K562 (cell line): ENCODE data around the gene TBC1D2B. TPM values are rescaled to one million over a fixed set of nuclear protein-coding genes. Genes with fewer than 3 reads are reported as not detected.

Source experiments
- ATAC-seq: fragments of 200-7000 bp; cut with Tn5 transposase; 3 replicates; pipeline ENCODE4 v1.9.1; 2020; ENCODE audit warnings: moderate library complexity
- BruUV-seq: library from RNA; stranded (reverse); fragments of 400-500 nt; replicated peaks from 2 replicates; lab custom pipeline; 2021; lab: Mats Ljungman, UMichigan
- CTCF ChIA-PET: fragments of 300-600 bp; formaldehyde crosslinking; extraction: SDS; loops from one replicate; lab custom pipeline; 2021; ENCODE audit warnings: low intra/inter-chr PET ratio; lab: Yijun Ruan, JAX
- POLR2A ChIA-PET: fragments of 300-600, 350-650 bp; sonication (Branson Sonifier 250); formaldehyde crosslinking; extraction: SDS; loops from one replicate; lab custom pipeline; 2021; ENCODE audit warnings: antibody characterized with exemption, inconsistent platforms; lab: Yijun Ruan, JAX
- DNase-seq, 4 experiments: peaks; one replicate each; pipeline versions ENCODE4 v3.0.0 to v3.0.0-alpha.2; 2011 to 2018; ENCODE audit warnings: low spot score in 3 of 4, mixed read lengths in 3 of 4; ENCODE audit errors: extremely low read depth in 1 of 4
- FAIRE-seq: peaks from 2 replicates; lab custom pipeline; 2011; peaks lifted over from hg19 to GRCh38; lab: Jason Lieb, UNC
- H2AFZ ChIP-seq: 2 replicates; pipeline ENCODE4 v1.6.0; 2011; ENCODE audit warnings: low read depth, low read length, control low read depth, inconsistent platforms
- H3K27ac ChIP-seq: fragments of 200-600 bp; 3 replicates; pipeline ENCODE4 v1.8.0; 2011; ENCODE audit warnings: low read depth, mild to moderate bottlenecking, control low read depth, inconsistent platforms, low read length, moderate library complexity, mixed read lengths; ENCODE audit errors: extremely low read depth
- H3K27me3 ChIP-seq, 2 experiments: fragments of 300-600 bp in 1 of 2; 2 replicates in 1 of 2; 3 replicates in 1 of 2; pipeline versions ENCODE4 v1.6.0 to v1.8.0; 2011; ENCODE audit warnings: inconsistent platforms in 2 of 2, low read length in 2 of 2, mild to moderate bottlenecking in 1 of 2, mixed read lengths in 1 of 2, moderate library complexity in 1 of 2; ENCODE audit not compliant: control insufficient read depth in 2 of 2, insufficient read depth in 2 of 2
- H3K36me3 ChIP-seq: fragments of 300-600 bp; 3 replicates; pipeline ENCODE4 v1.8.0; 2011; ENCODE audit warnings: mild to moderate bottlenecking, low read length, inconsistent platforms; ENCODE audit not compliant: control insufficient read depth, insufficient read depth
- H3K4me1 ChIP-seq, 2 experiments: fragments of 200-600 bp in 1 of 2; replicated peaks in 1 of 2; 2 replicates in 1 of 2; 3 replicates in 1 of 2; pipeline versions ENCODE4 v1.5.1 to v1.8.0; 2011; ENCODE audit warnings: inconsistent platforms in 2 of 2, low read length in 2 of 2, mild to moderate bottlenecking in 1 of 2, mixed read lengths in 1 of 2, moderate library complexity in 1 of 2; ENCODE audit not compliant: control insufficient read depth in 2 of 2, insufficient read depth in 2 of 2
- H3K4me2 ChIP-seq: 2 replicates; pipeline ENCODE4 v1.6.1; 2011; ENCODE audit warnings: low read length, control low read depth, inconsistent platforms, mixed read lengths; ENCODE audit not compliant: insufficient read depth
- H3K4me3 ChIP-seq: fragments of 200-600 bp; sonication (generic), shearing (Covaris generic); 2 replicates; pipeline ENCODE4 v1.5.1; 2016; ENCODE audit warnings: control low read depth, inconsistent platforms
- H3K79me2 ChIP-seq: fragments of 200-600 bp; 3 replicates; pipeline ENCODE4 v1.8.0; 2011; ENCODE audit warnings: low read length, inconsistent platforms; ENCODE audit not compliant: control insufficient read depth, insufficient read depth
- H3K9ac ChIP-seq, 2 experiments: 2 replicates each; pipeline versions ENCODE4 v1.6.0 to v1.6.1; 2011; ENCODE audit warnings: low read depth in 2 of 2, low read length in 2 of 2, control low read depth in 1 of 2, inconsistent platforms in 1 of 2, mild to moderate bottlenecking in 1 of 2, mixed read lengths in 1 of 2; ENCODE audit not compliant: insufficient read depth in 1 of 2
- H3K9me1 ChIP-seq: one replicate; pipeline ENCODE4 v1.6.0; 2011; ENCODE audit warnings: inconsistent platforms, mild to moderate bottlenecking, low read length, moderate library complexity; ENCODE audit not compliant: control insufficient read depth, insufficient read depth
- H3K9me3 ChIP-seq: replicated peaks from 2 replicates; pipeline ENCODE4 v1.5.1; 2011; ENCODE audit warnings: low read depth, low read length, inconsistent platforms; ENCODE audit not compliant: control insufficient read depth, insufficient read depth
- H4K20me1 ChIP-seq: replicated peaks from 2 replicates; pipeline ENCODE4 v1.6.1; 2011; ENCODE audit warnings: low read length, inconsistent platforms, mixed read lengths; ENCODE audit not compliant: control insufficient read depth, insufficient read depth
- CCNT2 ChIP-seq: IDR thresholded peaks from 2 replicates; pipeline ENCODE4 v1.6.1; 2011; ENCODE audit warnings: borderline replicate concordance, low read depth, mild to moderate bottlenecking, moderate library complexity, mixed read lengths, low read length; ENCODE audit not compliant: insufficient read length; ENCODE audit errors: extremely low read depth
- JUN ChIP-seq, 2 experiments: sonication (generic) in 1 of 2; formaldehyde crosslinking in 1 of 2; IDR thresholded peaks; 2 replicates each; pipeline versions ENCODE4 v1.6.1 to v1.8.0; 2012 to 2022; ENCODE audit warnings: borderline replicate concordance in 2 of 2, mild to moderate bottlenecking in 2 of 2, improper control_type of control experiment in 1 of 2, low read depth in 1 of 2, low read length in 1 of 2, missing genetic modification reagents in 1 of 2
- NR2F6 ChIP-seq: fragments of 450-650 bp; formaldehyde crosslinking; IDR thresholded peaks from 2 replicates; pipeline ENCODE4 v1.4.0; 2020; ENCODE audit warnings: mild to moderate bottlenecking
- POLR3G ChIP-seq: IDR thresholded peaks from 2 replicates; pipeline ENCODE4 v1.6.1; 2011; ENCODE audit not compliant: insufficient read length, insufficient replicate concordance; ENCODE audit errors: extremely low read depth
- POU5F1 ChIP-seq: fragments of 150-350 bp; IDR thresholded peaks from 2 replicates; pipeline ENCODE4 v1.6.1; 2014; ENCODE audit warnings: borderline replicate concordance, low read length, low read depth, mild to moderate bottlenecking; ENCODE audit not compliant: partially characterized antibody
- RBM17 ChIP-seq: fragments of 200-400 bp; formaldehyde crosslinking; IDR thresholded peaks from 2 replicates; pipeline ENCODE4 v1.6.1; 2017; ENCODE audit warnings: low read depth, mild to moderate bottlenecking, low read length, borderline replicate concordance
- SAFB2 ChIP-seq: fragments of 200-400 bp; formaldehyde crosslinking; IDR thresholded peaks from 2 replicates; pipeline ENCODE4 v1.6.1; 2018; ENCODE audit warnings: borderline replicate concordance, low read length, low read depth, moderate library complexity; ENCODE audit not compliant: severe bottlenecking
- SPI1 ChIP-seq: IDR thresholded peaks from 2 replicates; pipeline ENCODE4 v1.6.1; 2011; ENCODE audit warnings: low read depth, low read length, control low read depth, borderline replicate concordance
- ZC3H8 ChIP-seq: fragments of 450-650 bp; IDR thresholded peaks from 2 replicates; pipeline ENCODE4 v1.6.1; 2017
- ZNF408 ChIP-seq: fragments of 250-450 bp; sonication (Bioruptor Pico); IDR thresholded peaks from 2 replicates; pipeline ENCODE4 v1.4.0; 2020; ENCODE audit warnings: low read depth, mild to moderate bottlenecking, moderate library complexity
- ZNF445 ChIP-seq: fragments of 250-450 bp; sonication (Bioruptor Pico); IDR thresholded peaks from 2 replicates; pipeline ENCODE4 v1.4.0; 2020; ENCODE audit warnings: low read depth, mild to moderate bottlenecking, moderate library complexity
- ZNF507 ChIP-seq: conservative IDR thresholded peaks from 2 replicates; pipeline ENCODE4 v1.6.1; 2017; ENCODE audit warnings: missing genetic modification characterization, missing compliant biosample characterization
- ZNF584 ChIP-seq: fragments of 200-800 bp; sonication (Bioruptor generic); IDR thresholded peaks from 2 replicates; pipeline ENCODE4 v1.6.1; 2016; ENCODE audit warnings: low read depth, mild to moderate bottlenecking, missing genetic modification characterization, missing compliant biosample characterization
- WGBS: fragments of 100-300 bp; shearing (Covaris generic); methylation state at CpG from one replicate; pipeline ENCODE4 v1.1.6; 2016; ENCODE audit warnings: low coverage, mixed read lengths; ENCODE audit not compliant: insufficient coverage; ENCODE audit errors: missing lambda C conversion rate; 5-methylcytosine and 5-hydroxymethylcytosine counted together
- in situ Hi-C: fragments of 300-500 bp; cut with MboI; formaldehyde crosslinking; loops from 4 replicates; pipeline ENCODE4 v1.15.0; 2018; ENCODE audit warnings: inconsistent platforms, mixed read lengths
- intact Hi-C: fragments of 100-400 bp; cut with micrococcal nuclease; formaldehyde crosslinking; loops from 2 replicates; pipeline ENCODE4 v1.14.2; 2022
- polyA plus RNA-seq, 8 experiments: library from polyadenylated mRNA; depleted of rRNA in 4 of 8; stranded (reverse) in 5 of 8; unstranded in 3 of 8; fragments of >200 nt; fragmentation: Nextera tagmentation in 2 of 8; fragmentation: Illumina TruSeq in 1 of 8; extraction: Ambion mirVana in 2 of 8; extraction: Trizol in 1 of 8; gene quantifications; 2 replicates each; pipeline versions ENCODE4 v1.2.1 to v1.2.3, GENCODE V29; 2011 to 2014; ENCODE audit warnings: inconsistent platforms in 1 of 8, missing spikeins in 1 of 8
- total RNA-seq, 7 experiments: library from RNA; depleted of rRNA in 6 of 7; stranded (reverse); fragments of >200 nt in 6 of 7; fragmentation: Illumina TruSeq in 2 of 7; extraction: Trizol in 2 of 7; gene quantifications; 2 replicates each; pipeline versions ENCODE4 v1.2.1 to v1.2.3, GENCODE V29; 2011 to 2021; ENCODE audit warnings: low replicate concordance in 1 of 7
- TF ChIP-seq, protein P1 (sequence below): fragments of 250-450 bp; sonication (Bioruptor Pico); IDR thresholded peaks from 2 replicates; pipeline ENCODE4 v1.6.1; 2021; ENCODE audit warnings: mild to moderate bottlenecking
- TF ChIP-seq, protein P2 (sequence below), 2 experiments: fragments of 450-650 bp; IDR thresholded peaks; 2 replicates each; pipeline ENCODE4 v1.6.1; 2016

The TBC1D2B gene
- total and polyA plus RNA-seq, 9 of the 15 experiments (the other 6 are each of a cell fraction or from before 2014, with no cell fraction given) = 0.15 to 16.3 (median 8.9) TPM

DNA sequence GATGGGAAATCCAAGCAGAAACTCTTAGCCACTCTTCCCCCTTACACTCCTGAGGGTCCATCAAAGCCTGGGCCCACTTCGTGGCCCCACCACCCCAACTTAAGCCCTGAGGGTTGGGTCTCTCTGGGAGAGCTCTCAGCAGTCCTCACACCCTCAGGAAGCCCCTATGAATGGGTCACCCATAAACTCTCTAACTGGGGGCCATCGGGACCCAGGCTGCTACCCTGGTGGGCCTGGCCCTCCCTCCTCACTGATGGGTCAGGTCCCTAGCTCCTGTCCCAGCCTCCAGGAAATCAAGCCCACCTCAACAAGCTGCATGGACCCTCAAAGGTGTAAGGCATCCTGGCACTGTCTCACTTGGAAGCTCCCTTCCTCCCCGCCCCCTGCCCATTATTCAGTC is 34.3 kb upstream of the TBC1D2B start:
- peaks cover 0 to 3% of the 10 kb centered on the region in 2 experiments; a peak in 1 of 5 replicates for H3K4me1 ChIP-seq
- DNase-seq (no peak), FAIRE-seq (no peak), ATAC-seq (no peak)
- no peak overlapping the region for H2AFZ ChIP-seq
- in situ Hi-C loops (loop anchor here (5.0 kb wide), 3 partner anchors 86 to 149 kb away; no protein-coding TSS in a partner anchor), intact Hi-C loops (no loop called here)
- no peaks in the 10 kb centered on the region for H3K79me2 ChIP-seq
- TF ChIP-seq RBM17 = no peak
- TF ChIP-seq ZNF584 (CRISPR knock-in tag) = no peak
- TF ChIP-seq JUN (IDR thresholded peaks at IDR 0.05; ENCODE audit: borderline replicate concordance, low read depth, low read length) = no peak
- no peak for TF ChIP-seq JUN (CRISPR knock-in tag; IDR thresholded peaks at IDR 0.05; ENCODE audit: borderline replicate concordance)
- TF ChIP-seq POU5F1 = no peak
- TF ChIP-seq ZNF507 (tag) = no peak
- no peak for TF ChIP-seq ZNF408 (CRISPR knock-in tag)
- TF ChIP-seq, protein P1, sequence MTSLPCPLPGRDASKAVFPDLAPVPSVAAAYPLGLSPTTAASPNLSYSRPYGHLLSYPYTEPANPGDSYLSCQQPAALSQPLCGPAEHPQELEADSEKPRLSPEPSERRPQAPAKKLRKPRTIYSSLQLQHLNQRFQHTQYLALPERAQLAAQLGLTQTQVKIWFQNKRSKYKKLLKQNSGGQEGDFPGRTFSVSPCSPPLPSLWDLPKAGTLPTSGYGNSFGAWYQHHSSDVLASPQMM (CRISPR knock-in tag) = no peak
- TF ChIP-seq, protein P2, sequence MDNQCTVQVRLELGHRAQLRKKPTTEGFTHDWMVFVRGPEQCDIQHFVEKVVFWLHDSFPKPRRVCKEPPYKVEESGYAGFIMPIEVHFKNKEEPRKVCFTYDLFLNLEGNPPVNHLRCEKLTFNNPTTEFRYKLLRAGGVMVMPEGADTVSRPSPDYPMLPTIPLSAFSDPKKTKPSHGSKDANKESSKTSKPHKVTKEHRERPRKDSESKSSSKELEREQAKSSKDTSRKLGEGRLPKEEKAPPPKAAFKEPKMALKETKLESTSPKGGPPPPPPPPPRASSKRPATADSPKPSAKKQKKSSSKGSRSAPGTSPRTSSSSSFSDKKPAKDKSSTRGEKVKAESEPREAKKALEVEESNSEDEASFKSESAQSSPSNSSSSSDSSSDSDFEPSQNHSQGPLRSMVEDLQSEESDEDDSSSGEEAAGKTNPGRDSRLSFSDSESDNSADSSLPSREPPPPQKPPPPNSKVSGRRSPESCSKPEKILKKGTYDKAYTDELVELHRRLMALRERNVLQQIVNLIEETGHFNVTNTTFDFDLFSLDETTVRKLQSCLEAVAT (IDR thresholded peaks at IDR 0.05) = no peak
- no peak for TF ChIP-seq ZC3H8
- no peak for TF ChIP-seq POLR3G
- no peak for TF ChIP-seq ZNF445 (CRISPR knock-in tag)
- TF ChIP-seq NR2F6 (CRISPR knock-in tag) = no peak
- no peak for TF ChIP-seq SPI1
- no peak for TF ChIP-seq CCNT2
- TF ChIP-seq SAFB2 = no peak
- no peaks in the 10 kb centered on the region for H3K9me3 ChIP-seq
- H3K4me3 ChIP-seq = no peak overlapping the region
- no peaks in the 10 kb centered on the region for H3K36me3 ChIP-seq
- H3K27ac ChIP-seq = no peak overlapping the region
- BruUV-seq = no TSS peak
- ChIA-PET POLR2A (interaction anchor here (0.5 to 1.0 kb wide), 2 partner anchors 16 to 76 kb away, joined by 3 to 6 read pairs; no protein-coding TSS in a partner anchor), CTCF (interaction anchor here (0.9 to 2.7 kb wide), 3 partner anchors 131 to 371 kb away, joined by 3 to 14 read pairs (median 5); no protein-coding TSS in a partner anchor)
- H4K20me1 ChIP-seq = peaks cover 7% of the 10 kb centered on the region; the same call in 1 of the 2 replicates
- H3K9ac ChIP-seq = no peak overlapping the region
- no peaks in the 10 kb centered on the region for H3K27me3 ChIP-seq
- no peaks in the 10 kb centered on the region for H3K9me1 ChIP-seq
- 14% methylated on average over 3 of the region's 3 CpGs for WGBS
- no peak overlapping the region for H3K4me2 ChIP-seq
